Measurements from ENCODE around the gene ARHGEF28. TPM values are rescaled to one million over a fixed set of nuclear protein-coding genes. Genes with fewer than 3 reads are reported as not detected.

Gene ARHGEF28
- total RNA-seq, 1 donor, result 26.2 TPM

GRCh38 chr5:73822278-73822988, 196.4 kb downstream of the ARHGEF28 start:
- DNase-seq (ENCODE audit: low read depth), result peak; percentile 71

GRCh38 chr5:73822989-73823339, 197.0 kb downstream of the ARHGEF28 start:
- no peak overlapping the region for H3K4me3 ChIP-seq (ENCODE audit: low read depth, low read length)
- no peak for DNase-seq (ENCODE audit: low read depth)
- no peak for TF ChIP-seq CTCF (IDR thresholded peaks at IDR 0.05; ENCODE audit: insufficient read depth, low read length)

More at GRCh38 chr5:73822278-73822988, 196.4 kb downstream of the ARHGEF28 start:
- TF ChIP-seq CTCF (IDR thresholded peaks at IDR 0.05; ENCODE audit: insufficient read depth, low read length), result no peak
- no peak overlapping the region for H3K4me3 ChIP-seq (ENCODE audit: low read depth, low read length)

GRCh38 chr5:73823508-73823925, 197.5 kb downstream of the ARHGEF28 start:
- no peak overlapping the region for H3K4me3 ChIP-seq (ENCODE audit: low read depth, low read length)
- no peak for DNase-seq (ENCODE audit: low read depth)
- no peak for TF ChIP-seq CTCF (IDR thresholded peaks at IDR 0.05; ENCODE audit: insufficient read depth, low read length)

DNA sequence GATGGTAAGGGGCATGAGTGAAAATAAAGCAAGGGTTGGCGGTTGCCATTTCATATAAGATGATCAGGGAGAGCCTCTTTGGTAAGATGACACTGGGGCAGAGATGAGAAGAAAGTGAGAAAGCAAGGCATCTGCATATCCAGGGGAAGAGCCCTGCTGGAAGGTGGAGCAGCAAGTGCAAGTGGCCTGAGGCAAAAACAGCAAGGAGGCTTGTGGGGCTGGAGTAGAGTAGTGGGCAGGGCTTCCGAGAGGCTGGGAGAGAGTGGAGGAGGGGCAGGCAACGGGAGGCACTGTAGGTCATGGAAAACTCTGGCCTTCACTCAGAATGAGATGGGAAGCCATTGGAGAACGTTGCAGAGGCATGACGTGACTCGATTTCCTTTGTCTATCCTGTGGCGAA, 199.2 kb downstream of the ARHGEF28 start:
- no peak for TF ChIP-seq CTCF (IDR thresholded peaks at IDR 0.05; ENCODE audit: insufficient read depth, low read length)
- no peak overlapping the region for H3K4me3 ChIP-seq (ENCODE audit: low read depth, low read length)
- DNase-seq (ENCODE audit: low read depth), result no peak

DNA sequence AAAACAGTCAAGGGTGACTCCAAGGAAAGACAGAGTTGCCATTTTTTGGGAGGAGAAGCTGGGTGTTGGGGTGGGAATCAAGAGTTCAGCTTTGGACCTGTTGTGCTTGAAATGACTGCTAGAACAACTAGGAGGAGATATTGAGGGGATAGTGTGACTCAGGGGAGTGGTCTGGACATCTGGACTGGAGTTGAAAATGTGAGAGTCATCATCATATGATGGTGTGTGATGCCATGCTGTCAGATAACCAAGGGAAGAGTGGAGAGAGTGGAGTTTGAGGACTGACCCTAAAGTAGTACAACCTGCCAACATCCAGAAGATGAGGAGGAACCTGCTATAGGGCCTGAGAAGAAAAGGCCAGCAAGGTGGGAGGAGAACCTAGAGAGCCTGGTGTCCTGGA, 199.7 kb downstream of the ARHGEF28 start:
- TF ChIP-seq CTCF (IDR thresholded peaks at IDR 0.05; ENCODE audit: insufficient read depth, low read length), result no peak
- no peak for DNase-seq (ENCODE audit: low read depth)
- H3K4me3 ChIP-seq (ENCODE audit: low read depth, low read length), result no peak overlapping the region

DNA sequence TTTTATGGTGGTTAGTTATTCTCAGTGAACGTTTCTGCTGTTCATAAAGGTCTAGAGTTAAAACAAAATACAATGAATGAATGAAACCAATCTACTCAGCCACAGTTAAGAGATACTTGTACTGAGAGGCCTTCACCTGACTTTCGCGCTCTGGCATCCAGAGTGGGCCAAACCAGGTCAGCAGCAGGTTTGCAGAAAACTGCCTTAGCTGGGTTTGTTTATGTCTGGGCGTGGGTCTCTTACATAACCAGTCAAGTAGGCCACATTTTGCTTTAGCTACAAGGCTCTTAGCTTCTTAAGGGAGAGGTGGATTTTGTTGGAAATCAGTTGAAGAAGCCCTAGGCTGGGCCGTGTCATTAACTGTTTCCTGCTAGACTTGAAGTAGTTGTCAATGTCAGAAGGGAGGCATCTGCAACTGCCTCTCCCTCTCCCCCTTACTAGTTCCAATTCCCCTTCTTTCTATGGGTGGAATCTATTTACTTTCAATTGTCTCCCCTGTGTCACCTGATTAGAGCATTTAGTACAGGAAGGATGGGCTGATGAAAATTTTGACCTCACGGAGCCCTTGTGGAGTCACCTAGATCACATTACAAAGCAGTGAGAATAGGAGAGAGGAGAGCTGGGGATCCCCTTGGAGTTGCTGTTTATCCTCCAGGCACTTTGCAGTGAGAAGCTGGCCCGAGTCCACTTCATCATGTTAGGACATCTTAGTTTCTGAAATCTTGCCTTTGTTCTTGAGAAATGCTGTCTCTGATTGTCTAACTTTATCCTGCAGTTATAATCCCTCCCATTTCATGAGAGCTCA, 200.5 kb downstream of the ARHGEF28 start:
- peak; percentile 85 for DNase-seq (ENCODE audit: low read depth)
- TF ChIP-seq CTCF (IDR thresholded peaks at IDR 0.05; ENCODE audit: insufficient read depth, low read length), result no peak
- no peak overlapping the region for H3K4me3 ChIP-seq (ENCODE audit: low read depth, low read length)
